Measurements from ENCODE around the gene PDILT. TPM values are rescaled to one million over a fixed set of nuclear protein-coding genes. Genes with fewer than 3 reads are reported as not detected.
"Not testable (repeated sequence)": the region's sequence is repeated elsewhere in the genome, so short reads cannot be mapped to it uniquely, and the experiment has no call there.

The PDILT gene
- total RNA-seq, 2 donors from 2014 or later = not detected

DNA sequence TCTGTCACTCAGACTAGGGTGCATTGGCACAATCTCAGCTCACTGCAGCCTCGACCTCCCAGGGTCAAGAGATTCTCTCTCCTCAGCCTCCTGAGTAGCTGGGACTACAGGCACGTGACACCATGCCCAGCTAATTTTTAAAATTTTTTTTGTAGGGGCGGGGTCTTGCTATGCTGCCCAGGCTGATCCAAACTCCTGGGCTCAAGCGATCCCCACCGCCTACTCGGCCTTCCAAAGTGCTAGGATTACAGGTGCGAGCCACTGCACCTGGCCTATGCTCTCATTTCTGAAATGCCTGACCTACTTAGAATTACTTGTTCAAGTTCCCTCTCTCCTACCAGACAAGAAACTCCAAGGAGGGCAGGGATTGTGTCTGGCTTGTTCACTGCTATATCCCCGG lies 72.1 kb downstream of the PDILT start:
- ATAC-seq (no peak), DNase-seq (ENCODE audit: low spot score) (no peak)
- Mint-ChIP-seq H3K9me3 (no peaks in the 10 kb centered on the region), H3K27me3 (peaks cover 2 to 9% of the 10 kb centered on the region in 2 donors), H3K36me3 (no peaks in the 10 kb centered on the region), H3K4me1 (ENCODE audit: low read depth in 2 of 2) (no peaks in the 10 kb centered on the region), H3K4me3 (no peak overlapping the region), H3K27ac (no peak overlapping the region)

DNA sequence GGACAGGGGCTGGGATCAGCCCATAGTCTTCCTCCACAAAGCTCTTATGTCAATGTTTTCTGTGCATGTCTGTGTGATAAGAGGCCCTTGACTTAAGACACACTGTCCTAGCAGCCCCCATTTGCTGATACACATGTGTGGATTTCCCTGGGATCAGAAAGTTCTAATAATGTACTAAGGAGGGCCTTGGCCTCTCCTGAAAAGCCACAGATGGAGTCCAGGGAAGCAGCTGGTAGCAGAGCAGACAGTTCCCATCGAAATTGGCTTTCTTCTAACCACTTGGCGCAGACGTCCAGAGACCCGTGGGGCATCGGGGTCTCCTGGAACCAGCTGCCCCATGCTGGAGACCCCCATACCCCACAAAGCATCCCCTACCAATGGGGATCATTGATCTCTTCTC lies 72.9 kb downstream of the PDILT start:
- Mint-ChIP-seq H3K9me3 (no peaks in the 10 kb centered on the region), H3K36me3 (no peaks in the 10 kb centered on the region), H3K27me3 (peaks cover 2 to 9% of the 10 kb centered on the region in 2 donors), H3K4me3 (no peak overlapping the region), H3K27ac (no peak overlapping the region), H3K4me1 (ENCODE audit: low read depth in 2 of 2) (no peaks in the 10 kb centered on the region)
- ATAC-seq (no peak), DNase-seq (ENCODE audit: low spot score) (no peak)

GRCh38 chr16:20329392-20330138 lies 75.0 kb downstream of the PDILT start:
- Mint-ChIP-seq H3K4me3 (no peak overlapping the region), H3K36me3 (no peaks in the 10 kb centered on the region), H3K4me1 (ENCODE audit: low read depth in 2 of 2) (no peaks in the 10 kb centered on the region), H3K27ac (no peak overlapping the region), H3K9me3 (no peaks in the 10 kb centered on the region), H3K27me3 (peaks cover 0 to 9% of the 10 kb centered on the region in 2 donors)
- ATAC-seq = no peak
- no peak for DNase-seq (ENCODE audit: low spot score)

DNA sequence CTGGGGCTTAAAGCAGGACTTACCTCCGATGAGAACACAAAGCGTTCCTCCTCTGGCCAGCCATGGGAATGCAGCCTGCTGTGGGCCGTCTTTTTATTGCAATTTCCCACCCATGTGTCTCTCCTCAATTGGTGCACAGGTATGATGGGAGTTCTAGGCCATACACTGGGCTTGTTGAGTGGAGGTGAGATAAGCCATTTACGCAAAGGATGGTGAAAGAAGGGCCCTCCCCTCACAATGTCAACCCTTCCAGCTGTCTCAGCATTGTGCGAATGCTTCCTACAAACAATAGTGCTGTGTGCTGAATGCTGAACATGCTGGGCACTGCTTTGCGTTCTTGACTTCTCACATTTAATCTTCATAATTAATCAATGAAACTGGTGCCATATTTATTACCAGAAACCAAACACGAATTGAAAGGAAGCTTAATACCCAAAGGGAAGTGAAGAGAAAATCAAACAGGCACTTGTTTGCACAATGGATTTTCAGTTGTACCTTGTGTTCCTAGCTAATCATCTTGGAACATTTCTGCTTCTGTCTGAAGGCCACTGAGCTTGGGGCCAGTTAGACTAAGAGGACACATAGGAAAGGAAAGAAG lies 77.0 kb downstream of the PDILT start, which contains the start of gene GP2:
Gene GP2 (minus strand): TSS at position 70 of the 598 bp plus-strand sequence. CDS start 1,082 bp downstream, outside the sequence.
- Mint-ChIP-seq H3K36me3 (no peaks in the 10 kb centered on the region), H3K4me3 (no peak within 1 kb of the TSS), H3K27me3 (peaks cover 0 to 9% of the 10 kb centered on the region in 2 donors), H3K4me1 (ENCODE audit: low read depth in 2 of 2) (no peaks in the 10 kb centered on the region), H3K9me3 (no peaks in the 10 kb centered on the region), H3K27ac (no peak within 1 kb of the TSS)
- no peak for ATAC-seq
- no peak for DNase-seq (ENCODE audit: low spot score)

DNA sequence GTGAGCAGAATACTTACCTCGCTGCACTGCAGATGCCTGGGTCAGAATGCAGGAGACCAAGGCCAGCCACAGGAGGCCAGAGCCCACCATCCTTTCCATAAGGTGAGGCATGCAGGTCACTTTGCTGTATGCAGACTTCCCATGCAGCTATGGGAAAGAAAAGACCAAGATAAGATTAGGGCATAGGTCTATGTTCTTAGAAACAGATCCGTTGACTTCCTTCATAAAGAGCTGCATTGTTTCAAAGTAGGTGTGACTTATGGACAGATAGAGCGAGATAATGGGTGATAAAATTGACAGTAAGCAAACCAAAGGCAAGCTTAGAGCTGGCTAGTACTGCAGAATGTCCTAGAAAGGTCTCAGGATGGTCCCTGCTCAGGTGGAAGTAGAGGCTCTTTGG lies 78.2 kb downstream of the PDILT start:
- no peak overlapping the region for H3K27ac Mint-ChIP-seq
- H3K36me3 Mint-ChIP-seq = no peaks in the 10 kb centered on the region
- no peaks in the 10 kb centered on the region for H3K9me3 Mint-ChIP-seq
- ATAC-seq = no peak
- H3K4me1 Mint-ChIP-seq (ENCODE audit: low read depth in 2 of 2) = no peaks in the 10 kb centered on the region
- peaks cover 0 to 9% of the 10 kb centered on the region in 2 donors for H3K27me3 Mint-ChIP-seq
- no peak overlapping the region for H3K4me3 Mint-ChIP-seq
- no peak for DNase-seq (ENCODE audit: low spot score)

DNA sequence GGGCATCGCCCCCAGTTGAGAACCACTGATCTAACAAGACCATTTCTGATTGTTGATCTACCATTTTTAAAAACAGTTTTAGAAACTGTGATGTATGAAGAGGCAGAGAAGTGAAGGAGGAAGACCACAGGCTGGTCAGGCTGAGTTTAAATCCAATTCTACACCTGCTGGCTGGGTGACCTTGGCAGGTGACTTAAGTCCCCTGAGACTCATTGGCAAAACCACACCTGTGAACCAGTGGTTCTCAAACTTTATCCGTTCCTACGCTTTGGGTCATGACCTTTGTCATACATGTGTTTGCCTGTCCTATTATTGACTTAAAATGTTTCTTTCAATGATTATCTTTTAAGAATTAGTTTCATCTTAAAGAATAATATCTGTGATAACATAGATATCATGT lies 79.5 kb downstream of the PDILT start:
- DNase-seq (ENCODE audit: low spot score) (no peak), ATAC-seq (no peak)
- peaks cover 0 to 8% of the 10 kb centered on the region in 2 donors for H3K27me3 Mint-ChIP-seq
- H3K36me3 Mint-ChIP-seq = no peaks in the 10 kb centered on the region
- no peaks in the 10 kb centered on the region for H3K9me3 Mint-ChIP-seq
- H3K4me3 Mint-ChIP-seq = no peak overlapping the region
- no peaks in the 10 kb centered on the region for H3K4me1 Mint-ChIP-seq (ENCODE audit: low read depth in 2 of 2)
- H3K27ac Mint-ChIP-seq = no peak overlapping the region

DNA sequence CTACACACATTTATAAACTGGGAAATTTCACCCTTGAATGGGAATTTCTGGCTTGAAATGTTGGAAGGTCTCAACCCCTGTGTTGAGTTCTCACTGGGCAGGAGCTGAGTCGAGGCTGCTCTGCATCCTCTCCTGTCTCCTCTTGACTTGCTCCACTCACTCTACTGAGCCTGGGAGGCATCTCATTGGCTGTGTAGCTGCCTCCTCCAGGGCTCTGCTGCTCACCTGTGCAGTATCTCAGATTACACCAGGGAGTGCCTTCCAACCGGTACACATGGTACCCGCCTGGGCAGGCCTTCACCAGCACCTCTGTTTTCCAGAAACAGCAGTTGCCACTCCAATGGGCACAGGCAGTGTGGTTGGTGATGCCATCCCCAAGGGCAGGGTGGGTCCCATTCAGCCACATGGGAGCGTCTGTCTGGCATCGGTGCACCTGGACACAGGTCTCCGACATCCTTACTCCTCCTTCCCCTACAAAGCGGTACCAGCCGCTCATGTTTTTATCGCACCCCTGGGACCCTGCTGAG lies 80.9 kb downstream of the PDILT start:
- H3K27ac Mint-ChIP-seq = no peak overlapping the region
- no peak for ATAC-seq

DNA sequence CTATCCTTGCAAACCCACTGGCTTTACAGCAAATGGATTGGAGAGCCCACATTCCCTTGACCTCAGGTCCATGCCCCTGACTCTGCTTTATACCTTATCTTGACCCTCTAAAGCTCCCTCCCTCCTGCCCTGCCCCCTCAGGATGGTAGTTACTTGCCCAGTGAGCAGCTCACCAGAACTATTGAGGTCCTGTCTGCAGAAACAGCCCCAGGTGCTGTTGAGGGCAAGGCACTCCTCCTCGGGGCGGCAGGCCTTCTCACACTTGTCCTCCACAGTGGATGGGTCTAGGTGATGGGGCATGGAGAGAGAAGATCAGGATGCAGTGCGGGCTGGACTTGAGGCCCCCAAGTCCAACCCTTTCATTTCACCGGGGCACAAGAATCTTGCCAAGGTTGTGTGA lies 81.8 kb downstream of the PDILT start:
- H3K9me3 Mint-ChIP-seq = no peaks in the 10 kb centered on the region
- no peak overlapping the region for H3K27ac Mint-ChIP-seq
- ATAC-seq (no peak), DNase-seq (ENCODE audit: low spot score) (no peak)
- H3K4me3 Mint-ChIP-seq = no peak overlapping the region
- H3K27me3 Mint-ChIP-seq = peaks cover 0 to 4% of the 10 kb centered on the region in 2 donors
- no peaks in the 10 kb centered on the region for H3K4me1 Mint-ChIP-seq (ENCODE audit: low read depth in 2 of 2)
- no peaks in the 10 kb centered on the region for H3K36me3 Mint-ChIP-seq

More for the DNA sequence above, 80.9 kb downstream of the PDILT start:
- DNase-seq (ENCODE audit: low spot score) = no peak
- Mint-ChIP-seq H3K9me3 (no peaks in the 10 kb centered on the region), H3K4me3 (no peak overlapping the region), H3K27me3 (peaks cover 0 to 4% of the 10 kb centered on the region in 2 donors), H3K4me1 (ENCODE audit: low read depth in 2 of 2) (no peaks in the 10 kb centered on the region), H3K36me3 (no peaks in the 10 kb centered on the region)

DNA sequence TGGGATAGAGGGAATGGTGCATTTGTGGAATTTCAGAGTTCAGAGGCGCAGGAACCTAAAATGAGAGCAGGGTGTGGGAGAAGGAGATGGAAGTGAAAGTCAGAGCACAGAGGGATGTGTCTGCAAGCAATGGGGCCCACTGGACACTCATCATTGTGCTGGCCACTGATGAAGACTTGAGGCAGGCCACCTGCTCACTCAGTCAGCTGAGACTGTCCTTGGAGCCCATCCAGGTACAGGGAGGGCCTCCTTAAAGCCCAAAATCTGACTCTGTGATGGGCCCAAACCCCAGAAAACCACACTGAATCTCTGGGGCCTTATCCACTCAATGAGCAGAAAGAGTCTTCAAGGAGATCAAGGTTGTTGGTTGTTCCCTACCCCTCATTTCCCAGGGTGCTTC lies 82.9 kb downstream of the PDILT start:
- Mint-ChIP-seq H3K27me3 (peaks cover 0 to 5% of the 10 kb centered on the region in 2 donors), H3K36me3 (no peaks in the 10 kb centered on the region), H3K27ac (no peak overlapping the region), H3K4me3 (no peak overlapping the region), H3K9me3 (no peaks in the 10 kb centered on the region), H3K4me1 (ENCODE audit: low read depth in 2 of 2) (no peaks in the 10 kb centered on the region)
- no peak for DNase-seq (ENCODE audit: low spot score)
- no peak for ATAC-seq

DNA sequence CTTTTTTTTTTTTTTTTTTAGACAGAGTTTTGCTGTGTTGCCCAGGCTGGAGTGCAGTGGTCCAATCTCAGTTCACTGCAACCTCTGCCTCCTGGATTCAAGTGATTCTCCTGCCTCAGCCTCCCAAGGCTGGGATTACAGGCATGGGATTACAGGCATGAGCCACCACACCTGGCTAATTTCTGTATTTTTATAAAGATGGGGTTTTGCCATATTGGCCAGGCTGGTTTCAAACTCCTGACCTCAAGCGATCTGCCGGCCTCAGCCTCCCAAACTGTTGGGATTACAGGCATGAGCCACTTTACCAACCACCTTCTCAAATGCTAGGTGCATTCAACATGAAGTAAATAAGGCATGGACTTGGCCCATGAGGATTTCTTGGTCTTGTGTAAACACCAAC lies 83.5 kb downstream of the PDILT start:
- not testable (repeated sequence) for DNase-seq (ENCODE audit: low spot score); H3K4me3 Mint-ChIP-seq; ATAC-seq; H3K4me1 Mint-ChIP-seq (ENCODE audit: low read depth in 2 of 2); H3K27me3 Mint-ChIP-seq; H3K27ac Mint-ChIP-seq; H3K36me3 Mint-ChIP-seq; H3K9me3 Mint-ChIP-seq

- Mint-ChIP-seq H3K4me3 (no peak overlapping the region), H3K4me1 (ENCODE audit: low read depth in 2 of 2) (no peaks in the 10 kb centered on the region), H3K9me3 (no peaks in the 10 kb centered on the region), H3K36me3 (no peaks in the 10 kb centered on the region), H3K27ac (no peak overlapping the region), H3K27me3 (peaks cover 0 to 7% of the 10 kb centered on the region in 2 donors)
- ATAC-seq (no peak), DNase-seq (ENCODE audit: low spot score) (no peak)
These were observed 83.9 kb downstream of the PDILT start for GRCh38 chr16:20320592-20320991.

DNA sequence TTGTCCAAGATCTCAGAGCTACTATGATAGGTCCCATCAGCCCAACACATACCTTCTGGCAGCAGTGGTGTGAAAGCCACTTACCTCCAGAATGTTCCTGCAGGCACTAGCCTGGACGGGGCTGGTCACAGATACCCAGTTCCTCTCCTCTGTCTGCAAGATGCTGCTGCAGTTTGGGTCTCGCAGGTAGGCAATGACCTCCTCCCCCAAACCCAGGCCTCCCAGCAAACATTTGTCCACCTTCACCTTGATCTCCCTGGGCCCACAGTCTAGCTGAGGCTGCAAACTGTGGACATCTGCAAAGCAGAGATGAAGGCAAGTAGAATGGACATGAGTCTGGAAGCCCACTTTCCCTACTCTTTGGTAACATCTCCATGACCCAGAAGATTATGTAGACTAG lies 84.4 kb downstream of the PDILT start:
- Mint-ChIP-seq H3K9me3 (no peaks in the 10 kb centered on the region), H3K27ac (no peak overlapping the region), H3K4me3 (no peak overlapping the region), H3K4me1 (ENCODE audit: low read depth in 2 of 2) (no peaks in the 10 kb centered on the region), H3K27me3 (peaks cover 0 to 7% of the 10 kb centered on the region in 2 donors), H3K36me3 (no peaks in the 10 kb centered on the region)
- no peak for ATAC-seq
- DNase-seq (ENCODE audit: low spot score) = no peak

DNA sequence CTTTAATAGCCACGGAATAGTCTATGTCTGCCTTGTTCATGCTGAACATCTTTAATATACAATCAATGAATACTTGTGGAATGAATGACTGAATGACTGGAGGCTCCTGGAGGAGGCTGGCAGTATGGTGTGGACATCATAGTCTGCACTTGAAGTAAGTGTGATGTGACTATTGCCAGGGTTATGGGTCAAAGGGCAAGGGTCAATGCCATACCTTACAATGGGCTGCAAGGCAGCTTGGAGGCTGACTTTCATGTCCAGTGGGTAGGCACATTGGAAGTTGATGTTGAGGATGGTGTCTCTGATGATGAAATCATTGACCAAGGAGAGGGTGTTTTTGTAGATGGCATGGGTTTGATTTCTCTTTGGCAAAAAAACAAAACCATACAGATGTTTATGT lies 85.1 kb downstream of the PDILT start:
- no peaks in the 10 kb centered on the region for H3K4me1 Mint-ChIP-seq (ENCODE audit: low read depth in 2 of 2)
- no peak overlapping the region for H3K27ac Mint-ChIP-seq
- no peaks in the 10 kb centered on the region for H3K36me3 Mint-ChIP-seq
- DNase-seq (ENCODE audit: low spot score) (no peak), ATAC-seq (no peak)
- H3K4me3 Mint-ChIP-seq = no peak overlapping the region
- H3K9me3 Mint-ChIP-seq = no peaks in the 10 kb centered on the region
- H3K27me3 Mint-ChIP-seq = peaks cover 0 to 7% of the 10 kb centered on the region in 2 donors

DNA sequence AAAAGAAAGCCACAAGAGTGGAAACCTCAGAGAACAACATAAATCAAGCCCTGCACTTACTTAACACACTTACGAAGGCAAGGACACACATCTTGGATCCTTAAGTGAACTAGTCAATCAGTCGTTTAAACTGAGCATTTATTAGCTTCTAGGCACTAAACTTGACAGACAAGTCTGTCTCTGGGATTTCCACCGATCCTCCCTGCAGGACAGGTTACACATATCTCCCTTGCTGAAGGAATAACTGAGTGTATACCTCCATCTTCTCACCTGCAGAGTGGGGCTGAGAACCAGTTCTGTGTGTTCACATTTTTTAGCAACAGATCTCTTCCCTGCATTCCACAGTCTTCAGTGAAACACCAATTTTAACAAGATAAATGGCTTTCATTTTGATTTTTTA lies 86.1 kb downstream of the PDILT start:
- Mint-ChIP-seq H3K9me3 (no peaks in the 10 kb centered on the region), H3K4me3 (no peak overlapping the region), H3K4me1 (ENCODE audit: low read depth in 2 of 2) (no peaks in the 10 kb centered on the region), H3K27ac (no peak overlapping the region), H3K27me3 (peaks cover 4 to 7% of the 10 kb centered on the region in 2 donors), H3K36me3 (no peaks in the 10 kb centered on the region)
- ATAC-seq (no peak), DNase-seq (ENCODE audit: low spot score) (no peak)

Measured in natural killer cell treated with Interleukin-12 subunit alpha and Interleukin-12 subunit beta and Interleukin-15 and Interleukin-18, amount 100 ng/mL, for 72 hours (primary cell).